Renal pelvis (tissue), 4 donors: ENCODE data around the gene RASL10B. TPM values are rescaled to one million over a fixed set of nuclear protein-coding genes. Genes with fewer than 3 reads are reported as not detected.
"Not testable (repeated sequence)": the region's sequence is repeated elsewhere in the genome, so short reads cannot be mapped to it uniquely, and the experiment has no call there.

Experiments used
- DNase-seq: peaks from one replicate; pipeline ENCODE4 v3.0.0-alpha.2; 2013
- polyA plus RNA-seq, 3 donors: library from polyadenylated mRNA; unstranded; fragments of 120-200 nt; gene quantifications; one replicate each; pipeline ENCODE4 v1.2.1, GENCODE V29; 2013; ENCODE audit not compliant: insufficient read length in 3 of 3

RASL10B gene
- polyA plus RNA-seq, 3 donors: 12.4 to 17.1 (median 16.1) TPM

- DNase-seq: no peak
Measured at GRCh38 chr17:35740216-35740615, 8.8 kb downstream of the RASL10B start.

GRCh38 chr17:35740997-35741931 lies 9.8 kb downstream of the RASL10B start:
- DNase-seq: no peak

DNA sequence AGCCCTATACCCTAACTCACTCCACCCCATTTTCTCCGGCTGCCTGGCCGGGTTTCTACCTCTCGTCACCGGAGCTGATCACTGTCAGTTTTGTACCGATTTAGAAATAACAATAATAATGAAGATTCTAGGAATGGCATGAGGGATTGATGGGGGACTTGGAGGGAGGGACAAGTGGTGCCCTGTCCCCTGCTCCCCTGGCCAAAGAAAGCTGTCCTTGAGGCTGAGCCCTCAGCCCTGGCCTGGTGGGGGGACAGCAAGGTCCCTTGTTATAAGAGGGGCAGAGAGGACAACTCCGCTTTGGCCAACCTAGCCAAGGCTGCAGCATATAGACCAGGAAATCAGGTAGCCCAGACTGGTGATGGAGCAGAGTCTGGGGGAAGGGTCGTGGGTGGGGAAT lies 11.1 kb downstream of the RASL10B start:
- no peak for DNase-seq

DNA sequence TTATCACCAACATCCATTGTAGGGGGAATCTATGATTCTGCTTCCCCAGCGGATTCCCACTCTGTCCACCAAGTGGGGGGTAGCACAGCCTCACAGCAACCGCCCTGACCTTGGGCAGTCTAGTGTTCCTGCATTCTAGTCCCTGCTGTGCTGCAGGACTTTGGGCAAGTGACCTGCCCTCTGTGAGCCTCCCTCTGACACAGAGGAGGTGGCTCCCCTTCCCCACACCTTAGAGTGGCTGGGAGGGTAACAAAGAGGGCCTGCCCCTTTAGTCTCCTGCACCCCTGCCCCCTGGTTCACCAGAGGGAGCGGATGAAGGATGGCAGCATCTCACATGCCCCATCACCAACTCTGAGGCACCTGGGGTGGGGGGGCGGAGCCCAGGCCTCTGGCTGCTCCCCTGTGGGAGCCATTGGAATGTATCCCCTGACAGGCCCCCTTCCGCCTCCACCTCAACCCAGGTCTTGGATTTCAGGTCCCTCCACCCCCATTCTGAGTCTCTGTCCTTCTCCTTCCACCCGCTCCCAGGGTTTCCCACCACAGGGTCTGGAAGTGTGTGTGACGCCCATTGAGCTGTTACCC lies 11.5 kb downstream of the RASL10B start:
- no peak for DNase-seq

DNA sequence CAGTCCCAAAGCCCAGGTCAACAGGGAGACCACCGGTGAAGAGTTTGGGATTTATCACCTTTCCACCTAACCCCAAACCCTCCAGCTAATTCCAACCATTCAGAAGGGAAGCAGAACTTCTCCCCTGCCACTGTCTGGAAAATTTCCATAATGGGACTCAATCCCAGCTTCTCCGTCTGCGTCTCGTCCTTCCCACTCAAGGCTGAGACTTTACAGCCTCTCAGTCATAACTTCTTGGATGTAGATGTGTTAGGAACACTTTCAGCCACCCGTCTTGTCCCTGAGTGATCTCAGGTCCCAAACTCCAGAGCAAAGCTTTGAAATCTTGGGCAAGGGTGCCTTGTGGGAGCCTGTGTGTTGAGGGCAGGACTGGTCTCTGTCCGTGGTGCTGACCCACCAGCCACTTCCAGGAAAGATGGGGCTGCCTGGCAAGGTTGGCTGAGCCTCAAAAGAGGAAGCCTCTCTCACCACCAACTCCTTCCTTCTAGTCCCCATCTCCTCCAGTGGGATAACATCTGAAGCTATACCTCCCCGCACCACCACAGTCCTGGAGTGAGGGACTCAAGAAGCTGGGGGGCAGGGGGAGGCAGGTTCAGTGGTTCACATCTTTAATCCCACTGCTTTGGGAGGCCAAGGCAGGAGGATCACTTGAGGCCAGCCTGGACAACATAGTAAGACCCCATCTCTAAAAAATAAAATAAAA lies 12.3 kb downstream of the RASL10B start:
- no peak for DNase-seq

GRCh38 chr17:35744830-35745229 lies 13.4 kb downstream of the RASL10B start:
- no peak for DNase-seq

DNA sequence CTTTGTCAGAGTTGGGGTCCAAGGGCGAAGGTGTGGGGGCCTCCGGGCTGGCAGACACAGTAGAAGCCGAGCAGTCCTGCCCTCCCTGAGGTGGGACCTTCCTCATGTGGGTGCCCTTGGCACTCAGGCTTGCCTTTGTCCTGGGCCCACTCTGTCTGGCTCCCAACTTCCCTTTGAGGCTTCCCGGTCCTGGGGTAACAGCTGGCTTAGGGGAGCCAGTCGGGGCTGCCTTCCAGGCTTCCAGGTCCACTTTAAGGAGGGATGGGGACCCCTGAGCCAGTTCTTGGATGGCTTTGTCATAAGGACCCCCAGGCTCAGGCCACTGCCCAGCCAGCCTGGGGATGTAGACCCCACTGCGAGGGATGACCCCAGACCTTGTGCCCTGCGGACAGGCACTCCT lies 13.8 kb downstream of the RASL10B start:
- DNase-seq: no peak

DNA sequence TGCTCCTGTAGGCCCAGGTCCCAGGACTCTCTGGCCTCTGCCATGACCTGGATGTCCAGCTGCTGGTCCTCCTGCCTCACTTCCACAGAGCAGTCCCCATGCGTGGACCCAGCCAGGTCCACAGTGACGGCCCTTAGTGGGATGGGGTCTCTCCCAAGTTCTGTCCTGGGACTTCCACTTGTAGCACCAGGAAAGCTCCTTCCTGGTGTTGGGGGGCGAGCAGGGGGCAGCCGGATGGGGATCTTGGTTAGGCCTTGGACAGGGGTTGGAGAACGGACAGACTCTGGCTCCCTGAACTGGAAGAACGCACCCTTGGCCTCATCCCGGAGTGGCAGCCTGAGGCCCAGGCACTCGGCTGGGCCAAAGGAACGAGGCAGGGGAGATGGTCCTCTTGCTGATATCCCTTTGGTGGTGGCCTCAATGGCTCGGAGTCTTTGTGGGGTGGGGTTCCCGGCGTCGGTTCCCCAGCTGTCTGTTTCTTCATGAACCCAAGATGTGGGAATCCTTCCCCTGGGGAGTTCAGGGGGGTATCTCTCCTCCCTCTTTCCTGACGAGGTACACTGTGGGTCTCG lies 14.4 kb downstream of the RASL10B start:
- no peak for DNase-seq

- peak; percentile 72 for DNase-seq
Measured at GRCh38 chr17:35747540-35748017, 16.1 kb downstream of the RASL10B start.

- no peak for DNase-seq
Measured at GRCh38 chr17:35748341-35748841, 17.0 kb downstream of the RASL10B start.

- no peak for DNase-seq
Measured at GRCh38 chr17:35748979-35749378, 17.5 kb downstream of the RASL10B start.

DNA sequence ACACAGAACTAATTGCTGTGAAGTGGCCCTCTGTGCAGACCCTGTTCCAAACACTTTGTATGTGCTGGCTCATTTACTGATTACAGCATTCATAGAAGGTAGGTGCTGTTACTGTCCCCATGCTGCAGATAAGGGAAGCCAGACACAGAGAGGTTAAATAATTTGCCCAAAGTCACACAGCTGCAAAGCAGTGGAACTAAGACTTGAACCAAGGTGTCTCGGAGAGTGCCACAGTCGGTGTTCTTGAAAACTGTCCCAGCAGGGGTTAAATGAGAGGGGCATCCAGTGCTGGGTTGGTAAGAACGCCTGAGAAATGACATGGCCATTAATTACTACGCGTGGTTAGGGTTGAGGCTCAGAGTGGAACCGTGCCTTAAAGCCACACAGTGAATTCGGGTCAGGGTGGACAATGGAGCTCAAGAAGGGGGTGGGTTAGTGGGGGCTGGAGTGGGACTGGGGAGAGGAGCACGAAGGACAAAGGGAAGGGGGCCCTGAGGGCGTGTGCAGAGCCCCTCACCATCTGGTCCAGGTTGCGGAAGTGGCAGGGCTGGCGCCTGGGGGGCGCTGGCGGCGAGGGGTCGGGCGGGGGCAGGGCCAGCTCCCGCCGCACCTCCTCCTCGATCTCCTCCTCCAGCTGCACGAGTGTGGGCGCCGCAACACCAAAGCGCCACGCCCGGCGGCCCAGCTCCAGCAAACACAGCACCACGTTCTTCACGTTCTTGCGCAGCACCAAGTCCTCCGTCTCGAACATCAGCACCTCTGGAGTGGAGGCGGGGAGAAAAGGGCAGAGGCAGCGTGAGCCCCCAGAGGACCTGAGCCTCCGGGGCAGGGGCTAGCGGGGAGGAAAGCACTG lies 18.3 kb downstream of the RASL10B start:
- DNase-seq: no peak

DNA sequence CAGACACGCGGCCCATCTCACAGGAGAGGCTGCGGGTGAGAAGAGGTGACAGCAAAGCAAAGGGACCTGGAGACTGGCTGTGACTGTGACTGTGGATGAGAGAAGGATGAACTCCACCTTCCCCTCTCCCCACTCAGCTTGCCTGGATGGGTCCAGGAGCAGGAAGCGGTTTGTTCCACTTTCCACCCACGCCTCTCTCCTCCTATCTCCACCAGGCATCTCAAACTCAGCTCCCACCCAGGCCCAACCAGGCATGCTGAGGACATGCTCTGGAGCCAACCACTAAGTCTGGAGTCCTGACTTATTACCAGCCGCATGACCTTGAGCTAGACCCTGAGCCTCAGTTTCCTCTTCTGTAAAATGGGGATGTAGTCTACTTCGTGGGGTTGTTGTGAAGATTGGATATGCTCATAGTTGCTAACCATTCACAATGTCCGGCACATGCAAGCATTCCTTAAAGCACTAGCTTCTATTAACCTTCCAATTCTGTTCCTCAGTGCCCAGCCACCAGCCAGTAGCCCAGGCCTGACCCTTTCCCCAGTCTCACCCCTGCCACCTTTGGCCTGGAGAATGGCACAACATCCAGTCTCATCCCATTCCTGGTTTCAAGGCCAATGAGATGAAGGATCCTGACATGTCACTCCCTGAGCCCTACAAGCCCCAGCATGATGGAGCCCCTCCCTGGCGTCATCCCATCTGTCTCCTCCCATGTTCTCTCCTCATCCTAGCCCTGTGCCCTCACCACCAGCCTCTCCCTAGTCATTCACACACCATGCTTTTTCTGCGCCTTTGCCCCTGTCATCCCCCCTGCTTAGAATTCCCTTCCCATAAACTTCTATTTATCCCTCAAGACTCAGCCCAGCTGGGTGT lies 19.3 kb downstream of the RASL10B start:
- no peak for DNase-seq

- not testable (repeated sequence) for DNase-seq
Measured at GRCh38 chr17:35751541-35751940, 20.1 kb downstream of the RASL10B start.

DNA sequence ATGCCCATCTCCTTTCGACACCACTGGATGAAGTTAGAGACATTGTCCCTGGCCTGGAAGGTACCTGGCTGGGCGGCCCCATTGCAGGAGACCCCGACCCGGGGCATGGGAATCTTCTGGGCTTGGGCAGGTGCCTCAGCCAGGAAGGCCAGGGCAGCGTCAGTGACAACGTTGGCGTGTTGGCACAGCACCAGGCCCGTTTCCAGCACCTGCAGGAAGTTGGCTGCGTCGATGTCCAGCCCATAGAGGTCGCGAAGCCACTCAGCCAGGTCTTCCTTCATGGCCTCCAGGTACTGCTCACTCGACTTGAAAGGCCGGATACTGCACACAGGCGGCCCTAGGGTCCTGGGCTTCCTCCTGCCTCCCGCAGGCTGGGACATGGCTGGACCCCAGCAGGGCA lies 21.0 kb downstream of the RASL10B start:
- DNase-seq: no peak

DNA sequence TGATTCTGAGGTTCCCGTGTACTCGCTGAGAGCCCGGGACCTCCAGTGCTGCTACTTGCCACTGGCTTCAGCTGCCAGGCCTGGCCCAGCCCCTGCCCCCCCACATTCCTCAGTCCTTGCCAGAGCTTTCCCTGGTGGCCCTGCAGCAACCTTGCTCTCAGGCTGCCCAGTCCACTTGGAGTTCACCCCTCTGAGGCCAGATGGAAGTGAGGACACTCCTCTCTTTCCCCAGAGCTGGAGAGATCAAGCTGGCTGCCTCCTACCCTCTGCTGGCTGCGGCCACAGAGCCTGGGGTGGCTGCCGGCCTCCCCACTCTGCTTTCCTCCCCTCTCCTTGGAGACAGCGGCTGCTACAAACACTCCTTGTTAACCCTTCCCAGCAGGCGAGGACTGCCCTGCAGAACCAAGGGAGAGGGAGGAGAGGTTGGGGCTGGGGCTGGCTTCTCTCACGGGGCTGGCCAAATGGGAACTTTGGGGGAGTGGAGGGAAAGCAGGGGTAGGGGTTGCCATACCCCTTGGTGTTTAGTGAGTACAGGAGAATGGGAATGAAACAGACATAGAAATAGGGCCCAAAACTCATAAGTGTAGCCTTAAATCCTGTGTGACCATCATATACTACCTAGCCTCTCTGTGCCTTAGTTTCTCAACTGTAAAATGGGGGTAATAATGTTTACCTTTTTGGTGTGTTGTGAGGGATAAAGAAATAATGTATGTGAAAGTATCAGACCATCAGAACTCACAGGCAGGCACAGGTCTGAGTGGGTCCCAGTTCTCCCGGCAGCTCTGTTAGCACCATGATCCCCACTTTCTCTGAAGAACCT lies 21.7 kb downstream of the RASL10B start, which contains the start of gene GAS2L2:
Gene GAS2L2, minus strand, starts transcription at position 295 of the 820 bp plus-strand sequence. CDS start 389 bp downstream, outside the sequence.
- no peak for DNase-seq

GRCh38 chr17:35757243-35757642 lies 25.8 kb downstream of the RASL10B start:
- DNase-seq: no peak

DNA sequence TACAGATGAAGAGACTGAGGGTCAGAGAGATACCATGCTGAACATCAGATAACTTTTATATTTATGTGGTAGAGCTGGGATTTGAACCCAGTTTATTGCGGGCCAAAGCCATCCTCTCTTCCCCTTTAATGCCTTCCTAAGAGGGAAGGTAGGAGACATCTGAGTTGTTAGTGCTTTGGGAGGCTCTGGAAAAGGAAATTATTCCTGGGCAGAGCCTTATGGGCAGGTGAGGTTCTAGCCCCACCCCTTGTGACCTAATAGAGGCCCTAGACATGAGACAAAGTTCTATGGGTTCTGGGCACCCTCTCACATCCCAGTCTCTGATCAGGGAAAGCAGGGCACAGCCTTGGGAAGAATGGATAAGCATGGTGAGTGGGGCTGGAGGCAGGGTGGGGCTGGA lies 29.1 kb downstream of the RASL10B start, which contains the start of gene C17orf50:
Gene C17orf50, plus strand, starts transcription at position 301 of the 400 bp plus-strand sequence. Its CDS starts 55 bp downstream, at position 356.
- no peak for DNase-seq

DNA sequence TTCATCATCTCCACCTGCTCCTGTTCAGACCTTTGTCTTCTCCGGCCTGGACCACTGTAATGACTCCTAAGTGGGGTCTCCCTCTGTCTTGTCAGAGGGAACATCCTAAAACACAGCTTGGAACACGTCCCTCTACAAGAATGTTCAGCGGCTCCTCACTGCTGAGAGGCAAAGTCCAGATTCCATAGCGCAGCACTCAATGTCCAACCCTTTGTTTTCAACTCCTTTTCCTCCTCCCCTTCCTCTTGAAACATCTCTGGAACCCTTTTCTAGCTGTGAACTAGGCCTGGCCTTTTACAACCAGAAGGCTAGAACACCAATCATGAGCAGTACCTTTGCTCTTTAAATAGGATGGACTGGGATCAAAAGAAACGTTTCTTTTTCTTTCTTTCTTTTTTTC lies 30.2 kb downstream of the RASL10B start:
- no peak for DNase-seq
